Activated CD8-positive, alpha-beta T cell treated with anti-CD3 and anti-CD28 coated beads for 36 hours (primary cell): ENCODE data around the gene ADD2. TPM values are rescaled to one million over a fixed set of nuclear protein-coding genes. Genes with fewer than 3 reads are reported as not detected.

Source experiments
- ATAC-seq: fragments of 200-7000 bp; cut with Tn5 transposase; one replicate; pipeline ENCODE4 v1.10.0; 2021; ENCODE audit warnings: mild to moderate bottlenecking, moderate library complexity
- CTCF ChIA-PET: fragments of 350-600 bp; sonication (Branson Sonifier 250); formaldehyde crosslinking; loops from one replicate; lab custom pipeline; 2021; ENCODE audit warnings: antibody characterized with exemption; lab: Charles Lee
- POLR2A ChIA-PET: fragments of 350-600 bp; sonication (Branson Sonifier 250); formaldehyde crosslinking; loops from one replicate; lab custom pipeline; 2021; ENCODE audit warnings: antibody characterized with exemption; lab: Charles Lee
- DNase-seq: peaks from one replicate; pipeline ENCODE4 v3.0.0-alpha.2; 2020
- H3K27ac Mint-ChIP-seq: one replicate; pipeline ENCODE4 v1.8.0; 2021; ENCODE audit warnings: mild to moderate bottlenecking, mixed read lengths
- H3K27me3 Mint-ChIP-seq: one replicate; pipeline ENCODE4 v1.8.0; 2021; ENCODE audit warnings: mixed read lengths
- H3K36me3 Mint-ChIP-seq: one replicate; pipeline ENCODE4 v1.8.0; 2021; ENCODE audit warnings: low read depth, mixed read lengths
- H3K4me1 Mint-ChIP-seq: one replicate; pipeline ENCODE4 v1.8.0; 2021; ENCODE audit warnings: low read depth, mixed read lengths
- H3K4me3 Mint-ChIP-seq: one replicate; pipeline ENCODE4 v1.8.0; 2021; ENCODE audit warnings: mild to moderate bottlenecking, moderate library complexity, mixed read lengths
- H3K9me3 Mint-ChIP-seq: one replicate; pipeline ENCODE4 v1.8.0; 2021; ENCODE audit warnings: mixed read lengths
- intact Hi-C: fragments of 100-400 bp; cut with micrococcal nuclease; formaldehyde crosslinking; loops from one replicate; pipeline ENCODE4 v1.10.0; 2022
- total RNA-seq, 2 experiments: library from RNA; stranded (reverse); gene quantifications; one replicate each; pipeline ENCODE4 v1.2.3, GENCODE V29; 2021
- TF ChIP-seq, protein P1 (sequence below): fragments of 200-600 bp; IDR thresholded peaks from one replicate; pipeline ENCODE4 v1.8.0; 2022; ENCODE audit warnings: antibody characterized with exemption, mild to moderate bottlenecking

Gene ADD2
- total RNA-seq, 2 experiments from 2014 or later = 24.5 to 26.3 TPM

DNA sequence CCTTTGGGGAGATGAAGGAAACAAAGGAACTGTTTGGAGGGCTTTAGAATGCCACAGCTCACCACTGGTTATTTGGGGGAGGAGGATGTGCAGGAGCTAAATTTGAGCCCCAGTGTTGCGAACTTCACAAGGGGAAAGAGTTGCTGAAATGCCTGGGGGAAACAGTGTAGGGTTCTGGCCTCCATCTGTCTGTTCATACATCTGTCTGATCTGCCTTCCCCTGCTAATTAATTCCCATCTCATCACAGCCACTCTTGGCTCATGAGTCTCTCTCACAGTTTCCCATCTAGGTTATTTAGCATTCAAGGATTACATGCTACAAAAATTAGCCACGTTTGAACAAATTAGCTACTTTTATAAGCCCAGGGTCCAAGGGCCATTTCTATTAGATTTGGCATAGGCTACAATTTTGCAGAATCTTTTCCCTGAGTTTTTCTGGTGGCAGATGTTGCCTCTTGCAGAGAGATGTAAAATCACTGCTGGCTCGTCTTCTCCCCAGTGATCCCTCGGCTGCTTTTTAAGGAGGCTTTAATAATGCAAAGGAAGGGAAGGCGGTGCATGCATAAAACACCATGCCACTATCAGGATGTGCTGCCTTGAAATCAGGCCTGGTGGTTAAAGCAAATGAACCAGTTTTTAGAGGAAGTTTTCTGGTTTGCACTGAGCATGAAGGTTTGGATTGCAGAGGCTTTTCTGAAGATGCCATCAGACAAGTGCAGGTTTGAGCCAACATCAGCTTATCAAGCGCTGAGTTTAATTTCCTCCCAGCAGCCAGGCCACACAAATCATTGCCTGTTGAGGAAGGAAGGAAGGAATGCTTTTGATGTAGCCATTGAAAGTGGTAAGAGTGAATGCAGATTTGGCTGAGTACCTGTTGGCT, 35.0 kb downstream of the ADD2 start:
- peaks cover 2% of the 10 kb centered on the region for H3K27me3 Mint-ChIP-seq
- no peak overlapping the region for H3K27ac Mint-ChIP-seq
- H3K9me3 Mint-ChIP-seq = no peaks in the 10 kb centered on the region
- POLR2A ChIA-PET = no interaction called here
- H3K4me3 Mint-ChIP-seq = no peak overlapping the region
- ATAC-seq (no peak), DNase-seq (no peak)
- TF ChIP-seq, protein P1, sequence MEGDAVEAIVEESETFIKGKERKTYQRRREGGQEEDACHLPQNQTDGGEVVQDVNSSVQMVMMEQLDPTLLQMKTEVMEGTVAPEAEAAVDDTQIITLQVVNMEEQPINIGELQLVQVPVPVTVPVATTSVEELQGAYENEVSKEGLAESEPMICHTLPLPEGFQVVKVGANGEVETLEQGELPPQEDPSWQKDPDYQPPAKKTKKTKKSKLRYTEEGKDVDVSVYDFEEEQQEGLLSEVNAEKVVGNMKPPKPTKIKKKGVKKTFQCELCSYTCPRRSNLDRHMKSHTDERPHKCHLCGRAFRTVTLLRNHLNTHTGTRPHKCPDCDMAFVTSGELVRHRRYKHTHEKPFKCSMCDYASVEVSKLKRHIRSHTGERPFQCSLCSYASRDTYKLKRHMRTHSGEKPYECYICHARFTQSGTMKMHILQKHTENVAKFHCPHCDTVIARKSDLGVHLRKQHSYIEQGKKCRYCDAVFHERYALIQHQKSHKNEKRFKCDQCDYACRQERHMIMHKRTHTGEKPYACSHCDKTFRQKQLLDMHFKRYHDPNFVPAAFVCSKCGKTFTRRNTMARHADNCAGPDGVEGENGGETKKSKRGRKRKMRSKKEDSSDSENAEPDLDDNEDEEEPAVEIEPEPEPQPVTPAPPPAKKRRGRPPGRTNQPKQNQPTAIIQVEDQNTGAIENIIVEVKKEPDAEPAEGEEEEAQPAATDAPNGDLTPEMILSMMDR = no peak
- H3K36me3 Mint-ChIP-seq = no peaks in the 10 kb centered on the region
- CTCF ChIA-PET = no interaction called here
- peaks cover 5% of the 10 kb centered on the region for H3K4me1 Mint-ChIP-seq
- intact Hi-C loops = no loop called here

DNA sequence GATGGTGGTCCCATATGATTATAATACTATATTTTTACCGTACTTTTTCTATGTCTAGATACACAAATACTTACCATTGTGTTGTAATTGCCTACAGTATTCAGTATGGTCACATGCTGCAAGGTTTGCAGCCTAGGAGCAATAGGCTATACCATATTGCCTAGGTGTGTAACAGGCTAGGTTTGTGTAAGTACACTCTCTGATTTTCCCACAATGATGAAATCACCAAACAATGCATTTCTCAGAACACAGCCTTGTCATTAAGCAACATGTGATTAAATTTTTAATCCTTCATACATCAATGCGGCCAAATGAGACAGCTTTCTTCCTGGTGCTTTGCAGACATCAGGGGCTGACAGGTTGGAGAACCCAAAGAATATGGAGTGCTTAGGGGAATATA, 37.3 kb downstream of the ADD2 start:
- H3K4me1 Mint-ChIP-seq = peaks cover 5% of the 10 kb centered on the region
- CTCF ChIA-PET = no interaction called here
- DNase-seq (no peak), ATAC-seq (no peak)
- POLR2A ChIA-PET = no interaction called here
- H3K27ac Mint-ChIP-seq = no peak overlapping the region
- intact Hi-C loops = no loop called here
- no peaks in the 10 kb centered on the region for H3K36me3 Mint-ChIP-seq
- no peak overlapping the region for H3K4me3 Mint-ChIP-seq
- peaks cover 2% of the 10 kb centered on the region for H3K27me3 Mint-ChIP-seq
- no peaks in the 10 kb centered on the region for H3K9me3 Mint-ChIP-seq
- TF ChIP-seq, protein P1 = no peak

DNA sequence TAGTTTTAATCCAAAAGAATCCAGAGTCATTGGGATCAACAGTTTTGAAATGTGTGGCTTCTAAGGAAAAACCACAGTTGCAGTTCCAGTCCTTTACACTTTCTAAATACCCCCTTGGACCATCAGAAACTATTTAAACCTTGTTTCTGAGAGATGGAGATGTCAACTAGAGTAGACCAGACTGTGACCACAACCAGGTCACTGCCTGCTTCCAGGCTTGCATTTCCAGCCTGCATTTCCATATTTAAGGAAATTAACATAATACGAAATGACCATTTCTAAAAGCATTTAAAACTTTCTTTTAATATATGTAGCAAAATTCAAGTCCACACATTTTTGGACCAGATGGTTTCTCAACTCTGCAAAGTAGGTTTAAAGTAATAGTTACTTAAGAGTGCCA, 38.4 kb downstream of the ADD2 start:
- intact Hi-C loops = no loop called here
- ChIA-PET CTCF (no interaction called here), POLR2A (no interaction called here)
- TF ChIP-seq, protein P1 = no peak
- DNase-seq (no peak), ATAC-seq (no peak)
- no peaks in the 10 kb centered on the region for H3K4me1 Mint-ChIP-seq
- H3K27ac Mint-ChIP-seq = no peak overlapping the region
- no peaks in the 10 kb centered on the region for H3K36me3 Mint-ChIP-seq
- H3K9me3 Mint-ChIP-seq = no peaks in the 10 kb centered on the region
- no peaks in the 10 kb centered on the region for H3K27me3 Mint-ChIP-seq
- H3K4me3 Mint-ChIP-seq = no peak overlapping the region

- intact Hi-C loops = no loop called here
- DNase-seq (no peak), ATAC-seq (no peak)
- CTCF ChIA-PET = no interaction called here
- no peak overlapping the region for H3K4me3 Mint-ChIP-seq
- no peaks in the 10 kb centered on the region for H3K9me3 Mint-ChIP-seq
- no peak overlapping the region for H3K27ac Mint-ChIP-seq
- TF ChIP-seq, protein P1 = no peak
- POLR2A ChIA-PET = no interaction called here
- no peaks in the 10 kb centered on the region for H3K36me3 Mint-ChIP-seq
- no peaks in the 10 kb centered on the region for H3K27me3 Mint-ChIP-seq
- no peaks in the 10 kb centered on the region for H3K4me1 Mint-ChIP-seq
These were observed 39.9 kb downstream of the ADD2 start for GRCh38 chr2:70728128-70728527.

DNA sequence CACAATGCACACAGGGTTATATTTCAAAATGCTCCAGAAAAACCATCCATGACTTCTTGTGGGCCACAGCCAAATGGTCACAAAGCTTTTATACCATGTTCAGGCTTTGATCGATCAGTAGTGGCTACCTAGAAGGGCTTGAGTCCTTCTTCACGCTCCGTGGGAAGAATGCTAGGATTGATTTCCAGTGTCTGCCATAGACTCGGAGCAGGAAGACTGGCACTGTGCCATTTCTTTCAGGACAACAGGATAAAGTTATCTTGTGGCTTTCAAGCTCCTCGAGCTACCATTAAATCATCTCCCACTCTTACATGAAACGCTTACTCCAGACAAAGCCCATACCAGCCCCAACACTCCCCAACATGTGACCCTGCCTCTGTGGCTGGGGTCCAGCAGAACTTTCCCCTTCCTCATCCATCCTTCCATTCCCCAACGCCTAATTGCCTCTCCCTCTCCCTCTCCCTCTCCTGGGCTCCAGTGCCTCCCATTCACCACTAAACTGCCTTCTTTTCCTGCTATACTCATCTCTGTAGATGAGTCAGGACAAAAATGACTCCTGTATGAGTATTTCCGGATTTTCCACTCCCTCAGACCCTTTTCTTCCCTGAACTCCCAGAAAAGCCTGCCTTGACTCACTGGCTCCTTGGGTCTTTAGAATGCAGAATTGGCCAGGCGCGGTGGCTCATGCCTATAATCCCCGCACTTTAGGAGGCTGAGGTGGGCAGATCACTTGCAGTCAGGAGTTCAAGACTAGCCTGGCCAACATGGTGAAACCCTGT, 40.9 kb downstream of the ADD2 start:
- TF ChIP-seq, protein P1 = no peak
- no peaks in the 10 kb centered on the region for H3K9me3 Mint-ChIP-seq
- H3K4me3 Mint-ChIP-seq = no peak overlapping the region
- intact Hi-C loops = no loop called here
- DNase-seq (no peak), ATAC-seq (no peak)
- no peaks in the 10 kb centered on the region for H3K27me3 Mint-ChIP-seq
- POLR2A ChIA-PET = no interaction called here
- no peaks in the 10 kb centered on the region for H3K4me1 Mint-ChIP-seq
- no peaks in the 10 kb centered on the region for H3K36me3 Mint-ChIP-seq
- no peak overlapping the region for H3K27ac Mint-ChIP-seq
- CTCF ChIA-PET = interaction anchor here (1.0 kb wide), 1 partner anchor 386 kb away, joined by 3 read pairs; no protein-coding TSS in a partner anchor
